K562 (cell line): ENCODE data around the gene FRMD4B. TPM values are rescaled to one million over a fixed set of nuclear protein-coding genes. Genes with fewer than 3 reads are reported as not detected.

Experiments
- ATAC-seq: fragments of 200-7000 bp; cut with Tn5 transposase; 3 replicates; pipeline ENCODE4 v1.9.1; 2020; ENCODE audit warnings: moderate library complexity
- BruUV-seq: library from RNA; stranded (reverse); fragments of 400-500 nt; replicated peaks from 2 replicates; lab custom pipeline; 2021; lab: Mats Ljungman, UMichigan
- CTCF ChIA-PET: fragments of 300-600 bp; formaldehyde crosslinking; extraction: SDS; loops from one replicate; lab custom pipeline; 2021; ENCODE audit warnings: low intra/inter-chr PET ratio; lab: Yijun Ruan, JAX
- POLR2A ChIA-PET: fragments of 300-600, 350-650 bp; sonication (Branson Sonifier 250); formaldehyde crosslinking; extraction: SDS; loops from one replicate; lab custom pipeline; 2021; ENCODE audit warnings: antibody characterized with exemption, inconsistent platforms; lab: Yijun Ruan, JAX
- DNase-seq, 4 experiments: peaks; one replicate each; pipeline versions ENCODE4 v3.0.0 to v3.0.0-alpha.2; 2011 to 2018; ENCODE audit warnings: low spot score in 3 of 4, mixed read lengths in 3 of 4; ENCODE audit errors: extremely low read depth in 1 of 4
- FAIRE-seq: peaks from 2 replicates; lab custom pipeline; 2011; peaks lifted over from hg19 to GRCh38; lab: Jason Lieb, UNC
- H2AFZ ChIP-seq: 2 replicates; pipeline ENCODE4 v1.6.0; 2011; ENCODE audit warnings: low read depth, low read length, control low read depth, inconsistent platforms
- H3K27ac ChIP-seq: fragments of 200-600 bp; 3 replicates; pipeline ENCODE4 v1.8.0; 2011; ENCODE audit warnings: low read depth, mild to moderate bottlenecking, control low read depth, inconsistent platforms, low read length, moderate library complexity, mixed read lengths; ENCODE audit errors: extremely low read depth
- H3K27me3 ChIP-seq, 2 experiments: fragments of 300-600 bp in 1 of 2; 2 replicates in 1 of 2; 3 replicates in 1 of 2; pipeline versions ENCODE4 v1.6.0 to v1.8.0; 2011; ENCODE audit warnings: inconsistent platforms in 2 of 2, low read length in 2 of 2, mild to moderate bottlenecking in 1 of 2, mixed read lengths in 1 of 2, moderate library complexity in 1 of 2; ENCODE audit not compliant: control insufficient read depth in 2 of 2, insufficient read depth in 2 of 2
- H3K36me3 ChIP-seq: fragments of 300-600 bp; 3 replicates; pipeline ENCODE4 v1.8.0; 2011; ENCODE audit warnings: mild to moderate bottlenecking, low read length, inconsistent platforms; ENCODE audit not compliant: control insufficient read depth, insufficient read depth
- H3K4me1 ChIP-seq, 2 experiments: fragments of 200-600 bp in 1 of 2; replicated peaks in 1 of 2; 2 replicates in 1 of 2; 3 replicates in 1 of 2; pipeline versions ENCODE4 v1.5.1 to v1.8.0; 2011; ENCODE audit warnings: inconsistent platforms in 2 of 2, low read length in 2 of 2, mild to moderate bottlenecking in 1 of 2, mixed read lengths in 1 of 2, moderate library complexity in 1 of 2; ENCODE audit not compliant: control insufficient read depth in 2 of 2, insufficient read depth in 2 of 2
- H3K4me2 ChIP-seq: 2 replicates; pipeline ENCODE4 v1.6.1; 2011; ENCODE audit warnings: low read length, control low read depth, inconsistent platforms, mixed read lengths; ENCODE audit not compliant: insufficient read depth
- H3K4me3 ChIP-seq: fragments of 200-600 bp; sonication (generic), shearing (Covaris generic); 2 replicates; pipeline ENCODE4 v1.5.1; 2016; ENCODE audit warnings: control low read depth, inconsistent platforms
- H3K79me2 ChIP-seq: fragments of 200-600 bp; 3 replicates; pipeline ENCODE4 v1.8.0; 2011; ENCODE audit warnings: low read length, inconsistent platforms; ENCODE audit not compliant: control insufficient read depth, insufficient read depth
- H3K9ac ChIP-seq, 2 experiments: 2 replicates each; pipeline versions ENCODE4 v1.6.0 to v1.6.1; 2011; ENCODE audit warnings: low read depth in 2 of 2, low read length in 2 of 2, control low read depth in 1 of 2, inconsistent platforms in 1 of 2, mild to moderate bottlenecking in 1 of 2, mixed read lengths in 1 of 2; ENCODE audit not compliant: insufficient read depth in 1 of 2
- H3K9me1 ChIP-seq: one replicate; pipeline ENCODE4 v1.6.0; 2011; ENCODE audit warnings: inconsistent platforms, mild to moderate bottlenecking, low read length, moderate library complexity; ENCODE audit not compliant: control insufficient read depth, insufficient read depth
- H3K9me3 ChIP-seq: replicated peaks from 2 replicates; pipeline ENCODE4 v1.5.1; 2011; ENCODE audit warnings: low read depth, low read length, inconsistent platforms; ENCODE audit not compliant: control insufficient read depth, insufficient read depth
- H4K20me1 ChIP-seq: replicated peaks from 2 replicates; pipeline ENCODE4 v1.6.1; 2011; ENCODE audit warnings: low read length, inconsistent platforms, mixed read lengths; ENCODE audit not compliant: control insufficient read depth, insufficient read depth
- ADNP ChIP-seq: fragments of 200-800 bp; sonication (Bioruptor generic); IDR thresholded peaks from 2 replicates; pipeline ENCODE4 v1.6.1; 2016; ENCODE audit warnings: missing genetic modification characterization, missing compliant biosample characterization
- E2F1 ChIP-seq: sonication (generic); formaldehyde crosslinking; IDR thresholded peaks from 2 replicates; pipeline ENCODE4 v1.8.1; 2023; ENCODE audit warnings: mild to moderate bottlenecking, missing genetic modification reagents, moderate library complexity
- MAZ ChIP-seq, 2 experiments: fragments of 450-650 bp in 1 of 2; sonication (generic) in 1 of 2; formaldehyde crosslinking; IDR thresholded peaks in 1 of 2; conservative IDR thresholded peaks in 1 of 2; 2 replicates each; pipeline versions ENCODE4 v1.4.0 to v1.5.0; 2020; ENCODE audit warnings: mild to moderate bottlenecking in 1 of 2, missing genetic modification reagents in 1 of 2
- RBM39 ChIP-seq: fragments of 200-400 bp; formaldehyde crosslinking; optimal IDR thresholded peaks from 2 replicates; pipeline ENCODE3; 2018; ENCODE audit warnings: low read depth, low read length
- RHOXF2B ChIP-seq: fragments of 250-450 bp; sonication (Bioruptor Pico); conservative IDR thresholded peaks from 2 replicates; pipeline ENCODE4 v1.5.1; 2021
- SAFB ChIP-seq: fragments of 200-400 bp; formaldehyde crosslinking; IDR thresholded peaks from 2 replicates; pipeline ENCODE4 v1.6.1; 2017; ENCODE audit warnings: low read depth, low read length, borderline replicate concordance
- STAT5B ChIP-seq: fragments of 250-450 bp; sonication (Bioruptor Pico); IDR thresholded peaks from 2 replicates; pipeline ENCODE4 v1.8.0; 2021; ENCODE audit warnings: mild to moderate bottlenecking, inconsistent platforms
- ZNF644 ChIP-seq: fragments of 200-800 bp; sonication (Bioruptor generic); IDR thresholded peaks from 2 replicates; pipeline ENCODE4 v1.6.1; 2016; ENCODE audit warnings: low read depth, missing genetic modification characterization, missing compliant biosample characterization
- ZSCAN29 ChIP-seq: fragments of 450-650 bp; IDR thresholded peaks from 2 replicates; pipeline ENCODE4 v1.6.1; 2017
- WGBS: fragments of 100-300 bp; shearing (Covaris generic); methylation state at CpG from one replicate; pipeline ENCODE4 v1.1.6; 2016; ENCODE audit warnings: low coverage, mixed read lengths; ENCODE audit not compliant: insufficient coverage; ENCODE audit errors: missing lambda C conversion rate; 5-methylcytosine and 5-hydroxymethylcytosine counted together
- in situ Hi-C: fragments of 300-500 bp; cut with MboI; formaldehyde crosslinking; loops from 4 replicates; pipeline ENCODE4 v1.15.0; 2018; ENCODE audit warnings: inconsistent platforms, mixed read lengths
- intact Hi-C: fragments of 100-400 bp; cut with micrococcal nuclease; formaldehyde crosslinking; loops from 2 replicates; pipeline ENCODE4 v1.14.2; 2022
- polyA plus RNA-seq, 8 experiments: library from polyadenylated mRNA; depleted of rRNA in 4 of 8; stranded (reverse) in 5 of 8; unstranded in 3 of 8; fragments of >200 nt; fragmentation: Nextera tagmentation in 2 of 8; fragmentation: Illumina TruSeq in 1 of 8; extraction: Ambion mirVana in 2 of 8; extraction: Trizol in 1 of 8; gene quantifications; 2 replicates each; pipeline versions ENCODE4 v1.2.1 to v1.2.3, GENCODE V29; 2011 to 2014; ENCODE audit warnings: inconsistent platforms in 1 of 8, missing spikeins in 1 of 8
- total RNA-seq, 7 experiments: library from RNA; depleted of rRNA in 6 of 7; stranded (reverse); fragments of >200 nt in 6 of 7; fragmentation: Illumina TruSeq in 2 of 7; extraction: Trizol in 2 of 7; gene quantifications; 2 replicates each; pipeline versions ENCODE4 v1.2.1 to v1.2.3, GENCODE V29; 2011 to 2021; ENCODE audit warnings: low replicate concordance in 1 of 7

Gene FRMD4B
- total and polyA plus RNA-seq, 9 of the 15 experiments (the other 6 are each of a cell fraction or from before 2014, with no cell fraction given) = 0.03 to 0.09 (median 0.04) TPM; not detected in 3

DNA sequence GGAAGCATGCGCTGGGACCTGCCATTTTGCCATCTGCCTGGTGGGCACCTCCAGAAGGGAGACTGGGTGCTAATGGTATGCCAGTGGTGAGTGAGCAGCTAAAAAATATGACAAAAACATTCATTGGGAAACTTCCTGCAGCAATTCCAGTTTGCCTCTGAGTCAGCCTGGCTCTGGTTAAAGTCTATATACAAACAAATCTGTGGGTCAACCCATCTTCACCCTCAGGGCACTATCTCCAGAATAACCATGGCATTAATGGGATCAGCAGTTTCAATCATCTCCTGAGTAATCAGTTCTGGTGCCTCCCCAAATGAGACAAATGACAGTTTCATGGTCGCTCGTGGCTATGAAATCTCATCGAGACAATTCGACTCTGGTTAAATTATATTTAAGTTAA, 21.5 kb downstream of the FRMD4B start:
- no peak for ATAC-seq
- Histone ChIP-seq H3K9ac (no peak overlapping the region), H3K4me1 (no peaks in the 10 kb centered on the region), H3K9me1 (no peaks in the 10 kb centered on the region), H3K36me3 (no peaks in the 10 kb centered on the region)
- no peak for TF ChIP-seq SAFB
- TF ChIP-seq RBM39 = no peak
- TF ChIP-seq MAZ (CRISPR knock-in tag; conservative IDR thresholded peaks at IDR 0.05 in 1 of 2, IDR thresholded peaks at IDR 0.05 in 1 of 2) = no peak
- TF ChIP-seq ZSCAN29 = no peak
- TF ChIP-seq RHOXF2B (CRISPR knock-in tag) = no peak
- no peak for TF ChIP-seq ZNF644 (tag)
- TF ChIP-seq E2F1 (CRISPR knock-in tag) = no peak
- no peak for TF ChIP-seq ADNP
- no peak for TF ChIP-seq STAT5B
- TF ChIP-seq, all 486 proteins: peak for 0
- Histone ChIP-seq H3K4me2 (no peak overlapping the region), H3K4me3 (no peak overlapping the region), H3K9me3 (no peaks in the 10 kb centered on the region), H3K27me3 (peaks cover 0 to 11% of the 10 kb centered on the region in 2 experiments; a peak in 2 of 5 replicates), H2AFZ (no peak overlapping the region), H4K20me1 (no peaks in the 10 kb centered on the region), H3K27ac (no peak overlapping the region), H3K79me2 (no peaks in the 10 kb centered on the region)
- intact Hi-C loops = no loop called here
- FAIRE-seq (no peak), DNase-seq (no peak)
- in situ Hi-C loops = no loop called here
- BruUV-seq = no TSS peak
- ChIA-PET CTCF (no interaction called here), POLR2A (interaction anchor here (0.7 to 1.6 kb wide), 2 partner anchors 10 to 26 kb away, joined by 3 read pairs; no protein-coding TSS in a partner anchor)
- 0% methylated on average over 2 of the region's 5 CpGs for WGBS
